Mammary epithelial cell (primary cell): ENCODE data around the gene KLHL35.

Experiments used
- EZH2 ChIP-seq: IDR thresholded peaks from 2 replicates; pipeline ENCODE4 v1.6.1; 2012; ENCODE audit warnings: low read length, inconsistent platforms, borderline replicate concordance
- TF ChIP-seq, protein P1 (sequence below), 2 donors: IDR thresholded peaks in 1 of 2; conservative IDR thresholded peaks in 1 of 2; 2 replicates each; pipeline ENCODE4 v1.5.1; 2011 to 2012; ENCODE audit warnings: inconsistent platforms in 2 of 2, low read length in 2 of 2, mild to moderate bottlenecking in 2 of 2, control low read depth in 1 of 2, low read depth in 1 of 2; ENCODE audit not compliant: insufficient read depth in 1 of 2; ENCODE audit errors: extremely low read depth in 1 of 2

DNA sequence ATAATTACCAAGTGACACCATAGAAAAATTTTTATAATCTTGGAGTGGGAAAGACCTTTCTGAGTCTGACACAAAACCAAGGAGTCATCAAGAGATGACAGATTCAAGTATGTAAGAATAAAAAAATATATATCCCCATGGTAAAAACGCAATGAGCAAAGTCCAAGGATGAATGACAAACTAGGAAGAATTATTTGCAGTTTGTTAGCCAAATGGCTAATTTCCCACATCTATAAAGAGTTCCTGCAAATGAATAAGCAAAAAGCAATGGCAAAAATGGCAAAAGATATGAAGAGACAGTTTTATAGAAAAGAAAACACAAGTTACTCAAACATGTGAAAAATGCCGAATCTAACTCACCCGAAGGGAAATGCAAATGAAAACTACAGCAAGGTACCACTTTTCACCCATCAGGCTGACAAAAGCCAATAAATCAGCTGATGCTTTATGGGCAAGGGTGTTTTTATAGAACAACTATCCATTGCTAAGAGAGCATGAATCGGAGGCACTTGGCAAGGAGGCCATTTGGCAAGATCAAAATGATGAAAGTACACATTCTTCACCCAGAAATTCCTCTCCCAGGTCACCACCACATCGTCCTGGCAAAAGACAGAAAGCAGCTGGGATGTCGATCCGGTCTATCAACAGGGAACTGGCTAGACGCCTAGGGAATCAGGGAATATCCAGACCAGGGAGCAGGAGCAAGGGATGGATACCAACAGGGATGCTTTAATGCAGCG lies 21.1 kb upstream of the KLHL35 start:
- TF ChIP-seq EZH2, result no peak
- TF ChIP-seq, protein P1, sequence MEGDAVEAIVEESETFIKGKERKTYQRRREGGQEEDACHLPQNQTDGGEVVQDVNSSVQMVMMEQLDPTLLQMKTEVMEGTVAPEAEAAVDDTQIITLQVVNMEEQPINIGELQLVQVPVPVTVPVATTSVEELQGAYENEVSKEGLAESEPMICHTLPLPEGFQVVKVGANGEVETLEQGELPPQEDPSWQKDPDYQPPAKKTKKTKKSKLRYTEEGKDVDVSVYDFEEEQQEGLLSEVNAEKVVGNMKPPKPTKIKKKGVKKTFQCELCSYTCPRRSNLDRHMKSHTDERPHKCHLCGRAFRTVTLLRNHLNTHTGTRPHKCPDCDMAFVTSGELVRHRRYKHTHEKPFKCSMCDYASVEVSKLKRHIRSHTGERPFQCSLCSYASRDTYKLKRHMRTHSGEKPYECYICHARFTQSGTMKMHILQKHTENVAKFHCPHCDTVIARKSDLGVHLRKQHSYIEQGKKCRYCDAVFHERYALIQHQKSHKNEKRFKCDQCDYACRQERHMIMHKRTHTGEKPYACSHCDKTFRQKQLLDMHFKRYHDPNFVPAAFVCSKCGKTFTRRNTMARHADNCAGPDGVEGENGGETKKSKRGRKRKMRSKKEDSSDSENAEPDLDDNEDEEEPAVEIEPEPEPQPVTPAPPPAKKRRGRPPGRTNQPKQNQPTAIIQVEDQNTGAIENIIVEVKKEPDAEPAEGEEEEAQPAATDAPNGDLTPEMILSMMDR (conservative IDR thresholded peaks at IDR 0.05 in 1 of 2, IDR thresholded peaks at IDR 0.05 in 1 of 2; ENCODE audit: extremely low read depth in 1 of 2, insufficient read depth in 1 of 2, low read depth in 1 of 2, low read length in 2 of 2), result no peak
